ENCODE results near the gene OGDH. TPM values are rescaled to one million over a fixed set of nuclear protein-coding genes. Genes with fewer than 3 reads are reported as not detected.

The OGDH gene
- total and polyA plus RNA-seq, 10 of the 15 experiments (the other 5 are each of a cell fraction or from before 2014, with no cell fraction given), result 4.1 to 103 (median 48.4) TPM

GRCh38 chr7:44634187-44634838 is 27.9 kb downstream of the OGDH start:
- ChIA-PET POLR2A (interaction anchor here (0.5 to 9.3 kb wide), 11 partner anchors 9 to 164 kb away, joined by 3 to 95 read pairs (median 7); partner anchors contain the start of genes OGDH, TMED4 and ZMIZ2), RAD21 (ENCODE audit: unreplicated experiment) (interaction anchor here (0.6 to 13.2 kb wide), 11 partner anchors 14 to 384 kb away, joined by 3 to 130 read pairs (median 5); partner anchors contain the start of genes H2AZ2 and ZMIZ2), CTCF (interaction anchor here (0.6 to 3.4 kb wide), 7 partner anchors 10 to 210 kb away, joined by 3 to 17 read pairs (median 4); partner anchors contain the start of gene OGDH), SMC1A (ENCODE audit: uncharacterized antibody, unreplicated experiment) (interaction anchor here (0.5 to 10.4 kb wide), 13 partner anchors 10 to 1026 kb away, joined by 3 to 106 read pairs (median 4); partner anchors contain the start of genes OGDH and TMED4)
- ATAC-seq, result no peak
- Histone ChIP-seq H4K20me1 (ENCODE audit: control insufficient read depth, insufficient read depth) (no peaks in the 10 kb centered on the region), H2AFZ (ENCODE audit: control insufficient read depth, low read depth, low read length) (no peak overlapping the region), H3K4me2 (ENCODE audit: control insufficient read depth, insufficient read depth) (peak overlapping the region; percentile 78; the same call in 1 of the 2 replicates), H3K27me3 (replicated peaks in 1 of 2; ENCODE audit: control insufficient read depth in 2 of 2, insufficient read depth in 2 of 2, low read length in 1 of 2) (no peaks in the 10 kb centered on the region), H3K9me3 (replicated peaks; ENCODE audit: control insufficient read depth, insufficient read depth, low read length) (no peaks in the 10 kb centered on the region), H3K4me1 (ENCODE audit: control insufficient read depth, insufficient read depth, low read length) (peaks cover 87% of the 10 kb centered on the region), H3K79me2 (ENCODE audit: control insufficient read depth, insufficient read depth, low read length) (peaks cover 15% of the 10 kb centered on the region), H3K36me3 (ENCODE audit: control insufficient read depth in 2 of 2, insufficient read depth in 2 of 2, low read length in 1 of 2) (peaks cover 0 to 2% of the 10 kb centered on the region in 2 experiments; a peak in 1 of 4 replicates), H3K4me3 (no peak overlapping the region), H3K9ac (ENCODE audit: control insufficient read depth, insufficient read depth, low read length) (0 out of 2 replicates have a peak overlapping the region, but pooled peaks have one; percentile 60), H3K27ac (ENCODE audit: control insufficient read depth, insufficient read depth) (peak overlapping the region; percentile 68)
- intact Hi-C loops (cut with micrococcal nuclease; ENCODE audit: unreplicated experiment) (loop anchor here (10.0 kb wide), 1 partner anchor 390 kb away; no protein-coding TSS in a partner anchor), in situ Hi-C loops (cut with MboI) (no loop called here)
- no peak for DNase-seq (ENCODE audit: low read depth, low spot score)
- TSS peak; percentile 9 for BruUV-seq (replicated peaks)
- TF ChIP-seq DPF2 (IDR thresholded peaks at IDR 0.05), result no peak
- no peak for TF ChIP-seq ZBED1 (IDR thresholded peaks at IDR 0.05; ENCODE audit: borderline replicate concordance)
- 0 out of 2 replicates have a peak, but pooled peaks have one; percentile 9 for TF ChIP-seq POLR2A (IDR thresholded peaks at IDR 0.05; ENCODE audit: low read depth, low read length)
- TF ChIP-seq RCOR1 (conservative IDR thresholded peaks at IDR 0.05; ENCODE audit: low read depth, low read length), result no peak
- no peak for TF ChIP-seq IRF4 (IDR thresholded peaks at IDR 0.05; ENCODE audit: low read depth, low read length)
- no peak for TF ChIP-seq GABPA (IDR thresholded peaks at IDR 0.05; ENCODE audit: low read depth)
- TF ChIP-seq POLR2AphosphoS5 (IDR thresholded peaks at IDR 0.05; ENCODE audit: low read length), result no peak
- TF ChIP-seq MXI1 (IDR thresholded peaks at IDR 0.05; ENCODE audit: low read depth, low read length), result no peak
- 85% methylated on average over 5 of the region's 5 CpGs for WGBS (ENCODE audit: insufficient coverage, insufficient replicate concordance, low lambda C conversion rate, missing lambda C conversion rate)
- no peak for FAIRE-seq
